ENCODE measurements around the gene VAV3. TPM values are rescaled to one million over a fixed set of nuclear protein-coding genes. Genes with fewer than 3 reads are reported as not detected.
"Not testable (repeated sequence)": the region's sequence is repeated elsewhere in the genome, so short reads cannot be mapped to it uniquely, and the experiment has no call there.

Gene VAV3
- total and polyA plus RNA-seq, 2 of the 13 experiments (the other 11 are each of a cell fraction or from before 2014, with no cell fraction given), result 15.9 to 29.8 TPM

GRCh38 chr1:107894605-107895004 lies 70.4 kb downstream of the VAV3 start (continued):
- TF ChIP-seq RFXANK (CRISPR knock-in tag; IDR thresholded peaks at IDR 0.05) (no peak), TMF1 (CRISPR knock-in tag; IDR thresholded peaks at IDR 0.05; ENCODE audit: low read depth) (no peak), ZNF547 (CRISPR knock-in tag; IDR thresholded peaks at IDR 0.05) (no peak)
- TF ChIP-seq, protein P1, sequence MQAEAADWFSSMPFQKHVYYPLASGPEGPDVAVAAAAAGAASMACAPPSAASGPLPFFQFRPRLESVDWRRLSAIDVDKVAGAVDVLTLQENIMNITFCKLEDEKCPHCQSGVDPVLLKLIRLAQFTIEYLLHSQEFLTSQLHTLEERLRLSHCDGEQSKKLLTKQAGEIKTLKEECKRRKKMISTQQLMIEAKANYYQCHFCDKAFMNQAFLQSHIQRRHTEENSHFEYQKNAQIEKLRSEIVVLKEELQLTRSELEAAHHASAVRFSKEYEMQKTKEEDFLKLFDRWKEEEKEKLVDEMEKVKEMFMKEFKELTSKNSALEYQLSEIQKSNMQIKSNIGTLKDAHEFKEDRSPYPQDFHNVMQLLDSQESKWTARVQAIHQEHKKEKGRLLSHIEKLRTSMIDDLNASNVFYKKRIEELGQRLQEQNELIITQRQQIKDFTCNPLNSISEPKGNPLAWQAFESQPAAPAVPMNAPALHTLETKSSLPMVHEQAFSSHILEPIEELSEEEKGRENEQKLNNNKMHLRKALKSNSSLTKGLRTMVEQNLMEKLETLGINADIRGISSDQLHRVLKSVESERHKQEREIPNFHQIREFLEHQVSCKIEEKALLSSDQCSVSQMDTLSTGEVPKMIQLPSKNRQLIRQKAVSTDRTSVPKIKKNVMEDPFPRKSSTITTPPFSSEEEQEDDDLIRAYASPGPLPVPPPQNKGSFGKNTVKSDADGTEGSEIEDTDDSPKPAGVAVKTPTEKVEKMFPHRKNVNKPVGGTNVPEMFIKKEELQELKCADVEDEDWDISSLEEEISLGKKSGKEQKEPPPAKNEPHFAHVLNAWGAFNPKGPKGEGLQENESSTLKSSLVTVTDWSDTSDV (CRISPR knock-in tag; IDR thresholded peaks at IDR 0.05), result no peak

GRCh38 chr1:107893350-107893749 lies 71.6 kb downstream of the VAV3 start:
- H3K4me2 ChIP-seq (ENCODE audit: low read depth, low read length); H3K27me3 ChIP-seq (ENCODE audit: control insufficient read depth in 1 of 2, insufficient read depth in 2 of 2, low read length in 2 of 2); in situ Hi-C loops (cut with HindIII; ENCODE audit: extremely low pct_ligation_motif_present, low pct_unique_long_range_greater_than_20kb); CTCF ChIA-PET (ENCODE audit: low intra/inter-chr PET ratio, low total read pairs); H3K9ac ChIP-seq (ENCODE audit: insufficient read depth, low read depth, low read length); ATAC-seq; H3K36me3 ChIP-seq (replicated peaks in 1 of 2; ENCODE audit: control insufficient read depth in 1 of 2, insufficient read depth in 2 of 2, low read length in 2 of 2); H3K4me3 ChIP-seq (replicated peaks in 1 of 3; ENCODE audit: insufficient read depth in 1 of 3, low read depth in 2 of 3, low read length in 3 of 3); POLR2A ChIA-PET; H3K9me3 ChIP-seq (ENCODE audit: low read length); DNase-seq (ENCODE audit: low spot score); H3K79me2 ChIP-seq (ENCODE audit: insufficient read depth, low read length); intact Hi-C loops (cut with micrococcal nuclease; ENCODE audit: unreplicated experiment); H4K20me1 ChIP-seq (ENCODE audit: insufficient read depth, low read length); BruUV-seq (replicated peaks); H2AFZ ChIP-seq (ENCODE audit: low read length); H3K27ac ChIP-seq (ENCODE audit: extremely low read length, insufficient read depth, low read length); H3K4me1 ChIP-seq (ENCODE audit: insufficient read depth, low read length); FAIRE-seq: not testable (repeated sequence)
- WGBS (ENCODE audit: low lambda C conversion rate), result 94% methylated on average over 2 of the region's 2 CpGs

- 18% methylated on average over 2 of the region's 2 CpGs for WGBS (ENCODE audit: low lambda C conversion rate)
- Histone ChIP-seq H3K4me3 (replicated peaks in 1 of 3; ENCODE audit: insufficient read depth in 1 of 3, low read depth in 2 of 3, low read length in 3 of 3) (no peak overlapping the region), H2AFZ (ENCODE audit: low read length) (no peak overlapping the region), H3K9me3 (ENCODE audit: low read length) (no peaks in the 10 kb centered on the region), H4K20me1 (ENCODE audit: insufficient read depth, low read length) (no peaks in the 10 kb centered on the region), H3K79me2 (ENCODE audit: insufficient read depth, low read length) (no peaks in the 10 kb centered on the region), H3K4me2 (ENCODE audit: low read depth, low read length) (no peak overlapping the region), H3K27me3 (ENCODE audit: control insufficient read depth in 1 of 2, insufficient read depth in 2 of 2, low read length in 2 of 2) (no peaks in the 10 kb centered on the region), H3K9ac (ENCODE audit: insufficient read depth, low read depth, low read length) (no peak overlapping the region), H3K36me3 (replicated peaks in 1 of 2; ENCODE audit: control insufficient read depth in 1 of 2, insufficient read depth in 2 of 2, low read length in 2 of 2) (no peaks in the 10 kb centered on the region), H3K4me1 (ENCODE audit: insufficient read depth, low read length) (no peaks in the 10 kb centered on the region), H3K27ac (ENCODE audit: extremely low read length, insufficient read depth, low read length) (no peak overlapping the region)
- in situ Hi-C loops (cut with HindIII; ENCODE audit: extremely low pct_ligation_motif_present, low pct_unique_long_range_greater_than_20kb) (no loop called here), intact Hi-C loops (cut with micrococcal nuclease; ENCODE audit: unreplicated experiment) (no loop called here)
- no TSS peak for BruUV-seq (replicated peaks)
- ChIA-PET CTCF (ENCODE audit: low intra/inter-chr PET ratio, low total read pairs) (no interaction called here), POLR2A (no interaction called here)
- ATAC-seq (no peak), FAIRE-seq (no peak), DNase-seq (ENCODE audit: low spot score) (no peak)
- TF ChIP-seq ZBTB38 (CRISPR knock-in tag; IDR thresholded peaks at IDR 0.05) (no peak), ARNT2 (CRISPR knock-in tag; IDR thresholded peaks at IDR 0.05; ENCODE audit: low read depth) (no peak), REPIN1 (CRISPR knock-in tag; IDR thresholded peaks at IDR 0.05; ENCODE audit: borderline replicate concordance, low read depth) (no peak), TRIM24 (CRISPR knock-in tag; IDR thresholded peaks at IDR 0.05) (no peak), EP300 (IDR thresholded peaks at IDR 0.05; ENCODE audit: low read depth in 2 of 2, low read length in 2 of 2) (no peak), EP300 (CRISPR knock-in tag; IDR thresholded peaks at IDR 0.05; ENCODE audit: borderline replicate concordance) (no peak), FOXO1 (CRISPR knock-in tag; IDR thresholded peaks at IDR 0.05) (no peak), MAF1 (CRISPR knock-in tag; IDR thresholded peaks at IDR 0.05; ENCODE audit: borderline replicate concordance) (no peak), TEAD2 (CRISPR knock-in tag; IDR thresholded peaks at IDR 0.05) (no peak)
- TF ChIP-seq, protein P2, sequence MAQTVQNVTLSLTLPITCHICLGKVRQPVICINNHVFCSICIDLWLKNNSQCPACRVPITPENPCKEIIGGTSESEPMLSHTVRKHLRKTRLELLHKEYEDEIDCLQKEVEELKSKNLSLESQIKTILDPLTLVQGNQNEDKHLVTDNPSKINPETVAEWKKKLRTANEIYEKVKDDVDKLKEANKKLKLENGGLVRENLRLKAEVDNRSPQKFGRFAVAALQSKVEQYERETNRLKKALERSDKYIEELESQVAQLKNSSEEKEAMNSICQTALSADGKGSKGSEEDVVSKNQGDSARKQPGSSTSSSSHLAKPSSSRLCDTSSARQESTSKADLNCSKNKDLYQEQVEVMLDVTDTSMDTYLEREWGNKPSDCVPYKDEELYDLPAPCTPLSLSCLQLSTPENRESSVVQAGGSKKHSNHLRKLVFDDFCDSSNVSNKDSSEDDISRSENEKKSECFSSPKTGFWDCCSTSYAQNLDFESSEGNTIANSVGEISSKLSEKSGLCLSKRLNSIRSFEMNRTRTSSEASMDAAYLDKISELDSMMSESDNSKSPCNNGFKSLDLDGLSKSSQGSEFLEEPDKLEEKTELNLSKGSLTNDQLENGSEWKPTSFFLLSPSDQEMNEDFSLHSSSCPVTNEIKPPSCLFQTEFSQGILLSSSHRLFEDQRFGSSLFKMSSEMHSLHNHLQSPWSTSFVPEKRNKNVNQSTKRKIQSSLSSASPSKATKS (CRISPR knock-in tag; IDR thresholded peaks at IDR 0.05), result no peak
These were observed 75.5 kb downstream of the VAV3 start for GRCh38 chr1:107889524-107889923.
